HEK293 (cell line): ENCODE data around the gene PTPRG.

Experiments
- CTCF ChIP-seq: fragments of 450-650 bp; formaldehyde crosslinking; IDR thresholded peaks from 2 replicates; pipeline ENCODE4 v1.5.1; 2016; ENCODE audit warnings: missing biosample characterization, missing genetic modification characterization
- KLF16 ChIP-seq: fragments of 450-650 bp; formaldehyde crosslinking; IDR thresholded peaks from 2 replicates; pipeline ENCODE4 v1.5.1; 2017; ENCODE audit warnings: missing biosample characterization, missing genetic modification characterization
- MYNN ChIP-seq: fragments of 450-650 bp; formaldehyde crosslinking; IDR thresholded peaks from 2 replicates; pipeline ENCODE4 v1.5.1; 2016; ENCODE audit warnings: missing biosample characterization, missing genetic modification characterization, borderline replicate concordance
- PRDM10 ChIP-seq: fragments of 450-650 bp; formaldehyde crosslinking; IDR thresholded peaks from 2 replicates; pipeline ENCODE4 v1.5.1; 2016; ENCODE audit warnings: missing biosample characterization, missing genetic modification characterization
- SP7 ChIP-seq: fragments of 450-650 bp; formaldehyde crosslinking; IDR thresholded peaks from 2 replicates; pipeline ENCODE4 v1.5.1; 2016; ENCODE audit warnings: missing biosample characterization, missing genetic modification characterization
- ZBTB1 ChIP-seq: fragments of 450-650 bp; formaldehyde crosslinking; IDR thresholded peaks from 2 replicates; pipeline ENCODE4 v1.5.1; 2016; ENCODE audit warnings: missing biosample characterization, missing genetic modification characterization
- ZNF140 ChIP-seq: fragments of 450-650 bp; formaldehyde crosslinking; IDR thresholded peaks from 2 replicates; pipeline ENCODE4 v1.5.1; 2016; ENCODE audit warnings: missing biosample characterization, missing genetic modification characterization
- ZNF335 ChIP-seq: fragments of 450-650 bp; formaldehyde crosslinking; conservative IDR thresholded peaks from 2 replicates; pipeline ENCODE4 v1.5.1; 2016; ENCODE audit warnings: missing biosample characterization, missing genetic modification characterization
- ZNF639 ChIP-seq: fragments of 450-650 bp; formaldehyde crosslinking; IDR thresholded peaks from 2 replicates; pipeline ENCODE4 v1.5.1; 2016; ENCODE audit warnings: missing biosample characterization, missing genetic modification characterization

- TF ChIP-seq ZBTB1 (tag by site-specific recombination) (no peak), SP7 (tag by site-specific recombination) (no peak), CTCF (no peak), PRDM10 (tag by site-specific recombination) (no peak), ZNF335 (tag by site-specific recombination) (no peak), MYNN (tag by site-specific recombination) (no peak), ZNF639 (tag by site-specific recombination) (no peak), KLF16 (tag by site-specific recombination) (no peak), ZNF140 (tag by site-specific recombination) (no peak)
Measured at GRCh38 chr3:61748288-61748687, 186.9 kb downstream of the PTPRG start.
